Head of caudate nucleus (tissue), 42 donors: ENCODE data around the gene PIK3C2G.
"Not testable (repeated sequence)": the region's sequence is repeated elsewhere in the genome, so short reads cannot be mapped to it uniquely, and the experiment has no call there.

Source experiments
- DNase-seq, 42 donors: peaks; one replicate each; pipeline versions ENCODE4 v3.0.0 to v3.0.0-alpha.2; 2020 to 2021; ENCODE audit warnings: mixed read lengths in 7 of 42
- intact Hi-C: fragments of 100-400 bp; cut with DNase I; formaldehyde crosslinking; loops from one replicate; pipeline ENCODE4 v1.15.0; 2022

The PIK3C2G gene

DNA sequence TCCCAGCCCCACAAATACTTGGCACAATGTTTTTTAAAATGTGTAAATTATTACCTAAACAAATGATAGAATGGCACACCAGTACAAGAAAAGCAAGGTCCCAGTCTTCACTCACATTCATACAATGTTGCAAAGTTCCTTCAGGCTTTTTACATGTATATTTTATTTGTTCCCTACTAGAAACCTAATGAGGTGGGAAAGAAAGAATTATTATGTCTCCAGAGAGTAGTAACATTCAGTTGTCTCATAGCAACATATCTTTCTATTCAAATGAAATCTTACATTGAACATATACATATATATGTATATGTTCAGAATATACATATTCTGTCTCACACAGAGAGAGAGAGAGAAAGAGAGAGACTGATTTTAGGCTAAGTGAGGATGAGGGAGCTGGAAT is 391.3 kb downstream of the PIK3C2G start:
- intact Hi-C loops = no loop called here
- DNase-seq = no peak

DNA sequence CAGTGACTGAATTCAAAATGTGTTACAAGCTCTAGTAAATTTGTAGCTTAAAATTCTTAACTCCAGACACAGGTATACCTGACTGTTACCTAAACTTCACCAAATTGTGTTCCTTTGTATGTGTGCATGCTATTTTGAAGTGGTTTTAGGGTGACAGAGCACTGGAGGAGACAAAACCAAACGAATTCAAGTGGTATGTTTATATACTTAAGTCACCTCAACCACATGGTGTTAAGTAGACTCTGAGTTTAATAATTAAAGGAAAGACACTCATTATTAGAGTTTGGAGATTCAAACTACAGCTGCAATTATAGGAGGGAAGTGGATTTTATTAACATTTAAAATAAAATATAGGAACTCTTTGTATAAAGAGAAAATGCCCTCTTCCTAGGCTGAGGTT is 392.1 kb downstream of the PIK3C2G start:
- DNase-seq = no peak
- intact Hi-C loops = no loop called here

- intact Hi-C loops = no loop called here
- no peak for DNase-seq
These were observed 394.0 kb downstream of the PIK3C2G start for GRCh38 chr12:18655351-18655750.

DNA sequence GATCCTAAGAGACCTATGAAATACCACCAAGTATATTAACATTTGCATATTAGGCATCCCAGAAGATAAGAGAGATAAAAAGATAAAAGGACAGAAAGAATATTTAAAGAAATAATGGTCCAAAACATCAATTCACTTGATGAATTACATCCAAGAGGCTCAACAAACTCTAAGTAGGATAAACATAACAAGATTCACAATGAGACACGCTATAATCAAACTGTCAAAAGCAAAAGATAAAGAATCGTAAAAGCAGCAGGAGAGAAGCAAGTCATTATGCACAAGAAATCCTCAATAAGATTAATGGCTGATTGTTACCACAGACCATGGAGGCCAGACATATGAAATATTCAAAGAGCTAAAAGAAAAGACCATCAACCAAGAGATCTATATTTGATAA is 396.9 kb downstream of the PIK3C2G start:
- DNase-seq = no peak
- intact Hi-C loops = no loop called here

DNA sequence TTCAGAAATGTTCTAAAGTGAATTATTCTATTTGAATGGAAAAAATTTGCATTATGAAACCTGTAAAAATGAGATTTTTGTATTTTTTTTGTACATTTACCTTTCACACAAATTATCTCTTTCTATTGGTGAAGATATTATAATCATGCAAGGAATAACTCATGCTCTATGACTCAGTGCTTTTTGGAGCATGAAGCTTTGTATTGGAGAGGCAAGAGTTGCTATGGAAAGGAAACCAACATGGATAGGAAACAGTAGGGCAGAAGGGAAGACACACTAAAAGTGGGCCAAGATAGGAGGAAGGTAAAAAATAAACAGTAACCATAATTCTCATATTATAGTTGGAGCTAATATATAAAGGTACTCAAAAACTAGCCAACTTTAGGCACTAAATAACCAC is 397.5 kb downstream of the PIK3C2G start:
- DNase-seq = no peak
- intact Hi-C loops = no loop called here

GRCh38 chr12:18676141-18676540 is 414.8 kb downstream of the PIK3C2G start:
- DNase-seq = no peak
- intact Hi-C loops = no loop called here

DNA sequence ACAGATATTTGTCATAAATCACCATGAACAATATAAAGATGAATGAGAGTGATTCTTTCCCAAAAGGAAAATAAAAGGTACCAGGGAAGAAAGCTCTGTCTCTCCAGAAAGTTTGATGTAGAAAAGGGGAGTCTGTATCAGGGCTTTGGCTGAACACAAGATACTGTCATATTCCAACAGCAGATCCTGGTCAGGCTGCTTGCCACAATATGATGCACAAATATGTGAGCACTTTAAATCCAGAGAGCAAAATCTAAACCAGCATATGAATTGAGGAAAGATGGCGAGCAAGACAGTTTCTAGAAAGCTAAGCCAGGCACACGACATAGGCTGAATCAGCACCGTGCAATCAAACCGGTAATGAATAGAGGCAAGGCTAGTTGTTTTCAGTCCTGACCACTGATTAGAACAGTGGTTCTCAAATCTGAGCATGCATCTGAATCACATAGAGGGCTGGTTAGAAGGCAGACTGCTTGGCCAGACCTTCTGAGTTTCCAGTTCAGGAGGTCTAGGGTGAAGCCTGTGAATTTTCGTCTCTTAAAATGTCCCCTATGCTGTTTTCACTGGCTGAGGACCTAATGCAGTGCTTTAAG is 415.8 kb downstream of the PIK3C2G start:
- DNase-seq = no peak
- intact Hi-C loops = no loop called here

DNA sequence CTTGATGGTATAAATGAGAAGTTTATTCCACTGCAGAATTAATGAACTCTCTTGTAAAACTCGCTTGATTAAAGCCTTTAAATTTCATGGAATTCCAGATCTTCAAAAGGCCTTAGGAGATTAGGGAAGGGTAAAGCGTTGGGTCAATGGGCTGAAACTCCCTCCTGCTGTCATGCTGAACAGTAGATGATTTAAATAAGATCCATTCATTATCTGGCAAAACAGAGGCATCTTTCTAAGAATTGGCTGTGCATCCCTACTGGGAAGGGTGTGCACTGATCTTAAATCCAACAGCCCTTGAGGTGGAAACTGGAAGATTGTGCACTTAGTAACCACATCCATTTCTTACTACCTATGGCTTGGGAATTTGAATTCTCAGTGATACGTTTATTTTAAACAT is 420.5 kb downstream of the PIK3C2G start:
- intact Hi-C loops = no loop called here
- DNase-seq = no peak

DNA sequence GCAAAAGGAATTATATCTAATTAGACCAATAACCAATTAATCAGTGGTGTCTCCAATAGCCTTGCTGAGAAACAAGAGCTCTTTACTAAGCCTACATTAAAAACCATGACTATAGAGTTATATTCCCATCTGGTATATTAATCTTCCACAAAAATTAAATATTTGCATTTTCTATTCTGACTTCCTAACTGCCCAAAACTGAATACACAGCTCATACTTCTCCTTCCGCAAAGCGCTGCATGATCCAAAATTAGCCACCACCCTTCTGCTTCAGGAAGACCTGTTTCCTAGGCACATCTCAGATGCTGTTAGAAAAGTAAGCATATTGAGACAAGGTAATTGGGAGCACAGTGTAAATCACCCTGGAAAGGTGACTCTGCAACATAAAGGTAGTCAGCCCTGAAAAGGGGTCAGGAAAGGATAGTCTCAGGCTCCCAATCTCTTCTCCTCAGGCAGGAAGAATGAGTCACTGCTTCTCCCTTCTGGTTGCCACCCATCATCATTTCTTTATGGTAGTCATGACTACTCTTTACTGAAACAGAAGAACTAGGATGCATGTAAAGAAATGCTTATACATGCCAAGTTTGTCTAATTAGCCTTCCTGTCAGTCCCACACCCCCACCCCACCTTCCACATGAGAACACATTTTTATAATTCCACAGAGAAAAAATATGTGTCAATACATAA is 422.2 kb downstream of the PIK3C2G start:
- no peak for DNase-seq
- intact Hi-C loops = no loop called here

DNA sequence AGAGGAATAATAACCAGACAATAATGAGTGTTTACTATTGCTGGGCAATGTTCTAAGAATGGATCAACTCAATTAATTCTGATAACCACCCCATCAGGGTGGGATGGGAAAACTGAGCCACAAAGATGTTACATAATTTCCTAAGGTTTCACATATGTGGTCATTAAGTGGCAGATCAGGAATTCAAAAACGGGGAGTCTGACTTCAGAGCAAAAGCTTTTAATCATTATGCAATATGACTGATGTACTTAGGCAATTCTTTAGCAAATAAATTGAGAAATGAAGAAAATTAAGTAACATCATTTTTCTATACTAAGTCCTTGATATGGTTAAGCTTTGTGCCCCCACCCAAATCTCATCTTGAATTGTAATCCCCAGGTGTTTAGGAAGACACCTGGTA is 423.1 kb downstream of the PIK3C2G start:
- no peak for DNase-seq
- intact Hi-C loops = no loop called here

DNA sequence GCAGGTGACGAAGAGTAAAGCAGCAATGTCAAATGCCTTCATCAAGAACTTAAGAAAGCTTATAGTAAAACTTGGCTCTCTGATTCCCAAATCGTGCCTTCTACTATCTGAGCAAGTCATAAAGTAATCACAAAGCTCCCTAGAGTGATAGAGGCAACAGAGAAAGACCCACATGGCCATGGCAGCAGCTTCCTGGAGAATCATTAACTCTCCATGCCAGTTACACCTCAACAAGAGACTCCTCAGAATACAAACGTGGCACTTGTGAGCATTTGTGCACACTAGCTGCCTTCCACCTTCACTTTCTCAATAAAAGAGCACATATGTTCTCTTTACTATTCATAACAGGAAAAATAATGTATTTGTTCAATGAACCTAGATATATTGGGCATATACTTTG is 428.5 kb downstream of the PIK3C2G start:
- DNase-seq = no peak

GRCh38 chr12:18690653-18691052 is 429.3 kb downstream of the PIK3C2G start:
- intact Hi-C loops = no loop called here
- DNase-seq = peak in 7 of 42 donors; percentile 8 to 46 (median 28)

More for the DNA sequence above, 428.5 kb downstream of the PIK3C2G start:
- intact Hi-C loops = no loop called here

DNA sequence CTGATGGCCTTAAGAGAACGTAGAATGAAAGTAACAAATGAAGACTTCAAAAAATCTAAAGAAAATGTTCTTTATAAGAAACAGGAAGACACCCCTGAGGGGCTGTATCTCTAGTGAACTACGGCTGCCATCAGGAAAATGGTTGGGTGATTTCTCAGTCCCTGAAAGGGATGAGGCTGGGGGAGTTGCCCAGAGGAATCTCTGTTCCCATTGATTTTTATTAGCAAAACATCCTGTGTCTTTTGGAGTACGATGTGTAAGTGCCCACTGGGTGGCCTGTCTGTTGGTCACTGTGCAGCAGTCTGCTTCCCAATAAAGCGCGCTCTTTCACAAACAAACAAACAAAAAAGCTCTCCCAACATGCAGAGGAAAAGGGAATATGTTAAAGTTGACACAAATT is 432.7 kb downstream of the PIK3C2G start:
- DNase-seq, intact Hi-C loops: not testable (repeated sequence)

GRCh38 chr12:18696971-18697602 is 435.8 kb downstream of the PIK3C2G start:
- intact Hi-C loops = no loop called here
- DNase-seq = no peak
